Stimulated activated memory B cell treated with anti-CD40 and anti-IgM and Interleukin-4, amounts not matched to agents 10 μg/mL and 1 μg/mL and 100 μg/mL, for 72 hours (primary cell): ENCODE results near the gene MAML3.

Source experiments
- ATAC-seq: fragments of 150-1000 bp; cut with Tn5 transposase; 2 replicates; pipeline ENCODE4 v1.10.0; 2021
- H3K27ac Mint-ChIP-seq: one replicate; pipeline ENCODE4 v1.8.0; 2022; ENCODE audit warnings: mild to moderate bottlenecking, mixed read lengths
- H3K27me3 Mint-ChIP-seq: one replicate; pipeline ENCODE4 v1.8.0; 2022; ENCODE audit warnings: mixed read lengths
- H3K36me3 Mint-ChIP-seq: one replicate; pipeline ENCODE4 v1.8.0; 2022; ENCODE audit warnings: mixed read lengths
- H3K4me1 Mint-ChIP-seq: one replicate; pipeline ENCODE4 v1.8.0; 2022; ENCODE audit warnings: mixed read lengths
- H3K4me3 Mint-ChIP-seq: one replicate; pipeline ENCODE4 v1.8.0; 2022; ENCODE audit warnings: mild to moderate bottlenecking, moderate library complexity, mixed read lengths
- H3K9me3 Mint-ChIP-seq: one replicate; pipeline ENCODE4 v1.8.0; 2022; ENCODE audit warnings: mixed read lengths

MAML3 gene

DNA sequence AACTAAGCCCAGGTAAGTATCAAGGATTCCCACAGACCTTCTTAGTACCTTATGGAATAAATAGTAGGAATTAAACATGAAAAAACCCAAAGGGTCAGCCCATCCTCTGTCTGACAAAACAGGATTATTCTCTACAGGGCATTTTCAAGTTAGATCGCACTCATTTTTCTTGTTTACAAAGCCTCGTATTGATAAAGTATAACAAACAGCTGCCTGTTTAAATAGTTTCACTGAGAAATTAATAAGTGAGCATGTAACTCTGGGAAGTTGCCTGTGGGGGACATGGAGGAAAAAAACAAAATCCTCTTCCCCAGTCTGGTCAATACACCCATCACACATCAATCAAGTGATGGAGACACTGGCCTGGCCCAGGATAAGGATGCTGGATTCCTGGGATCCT lies 48.5 kb downstream of the MAML3 start:
- peaks cover 4% of the 10 kb centered on the region for H3K9me3 Mint-ChIP-seq
- H3K27ac Mint-ChIP-seq, result no peak overlapping the region
- H3K4me1 Mint-ChIP-seq, result no peaks in the 10 kb centered on the region
- no peaks in the 10 kb centered on the region for H3K36me3 Mint-ChIP-seq
- no peak for ATAC-seq
- peaks cover 36% of the 10 kb centered on the region for H3K27me3 Mint-ChIP-seq
- no peak overlapping the region for H3K4me3 Mint-ChIP-seq

DNA sequence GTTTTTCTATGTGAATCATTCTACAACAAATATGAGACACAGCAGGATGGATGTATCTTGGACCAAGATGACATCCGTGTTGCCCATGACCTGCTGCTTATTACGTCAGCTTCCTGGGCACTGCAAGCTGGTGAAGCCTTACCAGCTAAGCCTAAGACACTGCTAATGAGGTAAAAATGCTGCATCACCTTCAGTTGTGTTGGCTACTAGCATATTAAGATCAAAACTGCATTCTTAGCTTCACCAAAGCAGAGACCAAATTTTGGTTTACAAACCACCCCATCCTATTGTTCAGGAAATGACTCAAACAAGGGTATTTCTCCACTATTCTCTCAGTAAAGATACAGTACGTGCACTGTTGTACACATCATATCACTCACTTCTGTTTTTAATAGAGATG lies 50.3 kb downstream of the MAML3 start:
- ATAC-seq, result peak; percentile 68
- peaks cover 10% of the 10 kb centered on the region for H3K4me1 Mint-ChIP-seq
- no peak overlapping the region for H3K4me3 Mint-ChIP-seq
- H3K27ac Mint-ChIP-seq, result no peak overlapping the region
- peaks cover 4% of the 10 kb centered on the region for H3K9me3 Mint-ChIP-seq
- H3K27me3 Mint-ChIP-seq, result peaks cover 46% of the 10 kb centered on the region
- no peaks in the 10 kb centered on the region for H3K36me3 Mint-ChIP-seq

DNA sequence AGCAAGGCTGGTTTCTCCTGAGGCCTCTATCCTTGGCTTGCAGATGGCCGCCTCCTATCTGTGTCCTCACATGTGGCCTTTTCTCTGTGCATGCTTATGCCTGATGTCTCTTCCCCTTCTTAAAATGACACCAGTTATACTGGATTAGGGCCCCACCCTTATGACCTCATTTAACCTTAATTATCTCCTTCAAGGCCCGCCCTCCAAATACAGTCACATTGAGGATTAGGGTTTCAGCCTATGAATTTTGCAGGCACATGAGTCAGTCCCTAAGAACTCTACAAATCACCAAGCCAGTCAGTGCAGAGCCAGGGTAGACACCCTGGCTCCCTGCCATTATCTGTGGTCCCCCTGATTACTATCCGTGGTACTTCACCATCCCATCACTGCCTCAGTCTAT lies 51.6 kb downstream of the MAML3 start:
- Mint-ChIP-seq H3K27me3 (peaks cover 52% of the 10 kb centered on the region), H3K9me3 (peaks cover 4% of the 10 kb centered on the region), H3K27ac (no peak overlapping the region), H3K4me1 (peaks cover 14% of the 10 kb centered on the region), H3K36me3 (no peaks in the 10 kb centered on the region), H3K4me3 (no peak overlapping the region)
- ATAC-seq, result no peak

- Mint-ChIP-seq H3K27me3 (peaks cover 60% of the 10 kb centered on the region), H3K9me3 (peaks cover 4% of the 10 kb centered on the region), H3K4me1 (peaks cover 30% of the 10 kb centered on the region), H3K36me3 (no peaks in the 10 kb centered on the region), H3K4me3 (no peak overlapping the region), H3K27ac (no peak overlapping the region)
- no peak for ATAC-seq
Measured at GRCh38 chr4:140100771-140101170, 53.2 kb downstream of the MAML3 start.

DNA sequence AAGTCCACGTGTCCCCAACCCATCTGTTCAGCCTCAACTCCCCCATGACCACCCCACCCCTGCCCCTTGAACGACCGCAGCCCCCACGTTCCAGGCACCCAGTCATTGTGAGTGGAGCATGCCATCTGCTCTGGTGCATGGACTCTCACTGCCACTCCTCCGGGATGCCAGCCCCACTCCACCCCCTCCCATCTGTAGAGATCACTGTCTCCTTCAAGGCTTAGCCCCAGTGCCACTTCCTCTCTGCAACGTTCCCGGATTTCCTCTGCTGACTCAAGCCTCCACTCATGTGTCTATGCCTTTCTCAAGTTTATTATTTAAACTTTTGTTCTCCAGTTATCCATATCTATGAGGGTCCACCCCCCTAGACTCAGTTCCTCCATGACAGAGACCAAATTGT lies 54.0 kb downstream of the MAML3 start:
- Mint-ChIP-seq H3K4me3 (no peak overlapping the region), H3K27me3 (peaks cover 62% of the 10 kb centered on the region), H3K4me1 (peaks cover 38% of the 10 kb centered on the region), H3K27ac (no peak overlapping the region), H3K36me3 (no peaks in the 10 kb centered on the region), H3K9me3 (peaks cover 8% of the 10 kb centered on the region)
- ATAC-seq, result no peak

GRCh38 chr4:140098455-140099160 lies 55.4 kb downstream of the MAML3 start:
- ATAC-seq, result no peak
- H3K4me3 Mint-ChIP-seq, result no peak overlapping the region
- H3K4me1 Mint-ChIP-seq, result peaks cover 45% of the 10 kb centered on the region
- no peaks in the 10 kb centered on the region for H3K36me3 Mint-ChIP-seq
- H3K27ac Mint-ChIP-seq, result no peak overlapping the region
- peaks cover 65% of the 10 kb centered on the region for H3K27me3 Mint-ChIP-seq
- peaks cover 8% of the 10 kb centered on the region for H3K9me3 Mint-ChIP-seq

DNA sequence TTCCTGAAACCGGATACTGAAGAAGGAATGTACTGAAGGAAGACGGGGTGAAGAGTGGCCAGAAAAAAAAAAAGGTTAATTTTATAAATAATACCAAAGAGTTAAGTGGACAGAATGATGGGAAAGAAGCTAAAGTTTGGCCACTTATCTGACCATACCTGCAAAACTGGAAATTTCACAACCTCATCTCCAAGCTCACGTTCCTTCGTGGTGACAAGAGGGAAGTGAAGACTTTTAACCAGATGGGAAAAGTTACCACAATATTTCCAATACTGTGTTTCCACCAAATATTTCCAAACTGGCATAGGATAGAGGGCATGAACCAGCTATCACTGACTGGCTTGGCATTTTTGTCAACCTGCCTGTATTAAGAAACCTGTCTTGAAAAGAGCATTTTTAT lies 56.4 kb downstream of the MAML3 start:
- H3K36me3 Mint-ChIP-seq, result no peaks in the 10 kb centered on the region
- peaks cover 7% of the 10 kb centered on the region for H3K9me3 Mint-ChIP-seq
- H3K4me1 Mint-ChIP-seq, result peaks cover 45% of the 10 kb centered on the region
- peaks cover 64% of the 10 kb centered on the region for H3K27me3 Mint-ChIP-seq
- no peak overlapping the region for H3K27ac Mint-ChIP-seq
- no peak for ATAC-seq
- H3K4me3 Mint-ChIP-seq, result no peak overlapping the region

- no peak overlapping the region for H3K4me3 Mint-ChIP-seq
- H3K4me1 Mint-ChIP-seq, result peaks cover 45% of the 10 kb centered on the region
Measured at GRCh38 chr4:140096921-140097320, 57.1 kb downstream of the MAML3 start.

GRCh38 chr4:140096483-140096861 lies 57.5 kb downstream of the MAML3 start:
- H3K27me3 Mint-ChIP-seq, result peaks cover 65% of the 10 kb centered on the region
- peaks cover 45% of the 10 kb centered on the region for H3K4me1 Mint-ChIP-seq
- no peaks in the 10 kb centered on the region for H3K36me3 Mint-ChIP-seq
- H3K4me3 Mint-ChIP-seq, result no peak overlapping the region
- no peak overlapping the region for H3K27ac Mint-ChIP-seq
- no peak for ATAC-seq
- peaks cover 4% of the 10 kb centered on the region for H3K9me3 Mint-ChIP-seq

More at GRCh38 chr4:140096921-140097320, 57.1 kb downstream of the MAML3 start:
- Mint-ChIP-seq H3K27me3 (peaks cover 65% of the 10 kb centered on the region), H3K27ac (no peak overlapping the region), H3K36me3 (no peaks in the 10 kb centered on the region), H3K9me3 (peaks cover 4% of the 10 kb centered on the region)
- no peak for ATAC-seq

DNA sequence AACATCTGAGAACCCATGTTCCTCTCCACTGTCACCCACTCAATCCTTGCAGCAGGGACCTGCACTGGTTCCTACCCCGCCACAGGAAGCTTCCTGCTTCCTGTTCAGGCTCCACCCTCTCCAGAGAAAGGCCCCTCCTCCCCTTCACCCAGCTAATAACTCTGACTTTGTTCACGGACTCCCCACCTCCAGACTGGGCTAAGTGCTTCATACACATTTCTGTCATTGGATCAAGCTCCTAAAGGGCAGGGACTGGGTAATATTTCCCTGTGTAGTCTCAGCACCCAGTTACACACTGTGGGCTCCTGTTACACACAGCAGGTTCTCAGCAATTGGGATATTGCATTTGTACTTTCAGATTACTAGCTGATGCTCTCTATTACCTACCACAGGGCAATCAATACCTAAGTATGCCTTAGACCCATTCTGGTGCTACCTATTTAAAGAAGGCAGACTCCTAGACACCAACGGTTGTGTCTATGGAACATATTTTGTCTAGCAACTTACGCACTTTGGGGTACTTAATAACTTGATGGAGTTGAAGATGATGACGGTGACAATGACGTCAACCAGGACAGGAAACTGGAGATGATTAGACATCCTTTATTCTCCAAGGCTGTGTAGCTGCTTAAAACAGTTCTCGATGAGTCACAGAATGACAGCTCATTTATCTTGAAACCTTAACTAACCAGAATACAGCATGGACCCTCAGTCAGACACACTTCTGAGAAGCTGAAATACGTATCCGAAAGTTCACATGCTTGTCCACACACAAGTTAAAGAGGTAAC lies 58.1 kb downstream of the MAML3 start:
- H3K27ac Mint-ChIP-seq, result no peak overlapping the region
- peak overlapping the region; percentile 19 for H3K4me3 Mint-ChIP-seq
- H3K27me3 Mint-ChIP-seq, result peaks cover 65% of the 10 kb centered on the region
- H3K9me3 Mint-ChIP-seq, result peaks cover 4% of the 10 kb centered on the region
- peaks cover 45% of the 10 kb centered on the region for H3K4me1 Mint-ChIP-seq
- ATAC-seq, result peak; percentile 18
- no peaks in the 10 kb centered on the region for H3K36me3 Mint-ChIP-seq

DNA sequence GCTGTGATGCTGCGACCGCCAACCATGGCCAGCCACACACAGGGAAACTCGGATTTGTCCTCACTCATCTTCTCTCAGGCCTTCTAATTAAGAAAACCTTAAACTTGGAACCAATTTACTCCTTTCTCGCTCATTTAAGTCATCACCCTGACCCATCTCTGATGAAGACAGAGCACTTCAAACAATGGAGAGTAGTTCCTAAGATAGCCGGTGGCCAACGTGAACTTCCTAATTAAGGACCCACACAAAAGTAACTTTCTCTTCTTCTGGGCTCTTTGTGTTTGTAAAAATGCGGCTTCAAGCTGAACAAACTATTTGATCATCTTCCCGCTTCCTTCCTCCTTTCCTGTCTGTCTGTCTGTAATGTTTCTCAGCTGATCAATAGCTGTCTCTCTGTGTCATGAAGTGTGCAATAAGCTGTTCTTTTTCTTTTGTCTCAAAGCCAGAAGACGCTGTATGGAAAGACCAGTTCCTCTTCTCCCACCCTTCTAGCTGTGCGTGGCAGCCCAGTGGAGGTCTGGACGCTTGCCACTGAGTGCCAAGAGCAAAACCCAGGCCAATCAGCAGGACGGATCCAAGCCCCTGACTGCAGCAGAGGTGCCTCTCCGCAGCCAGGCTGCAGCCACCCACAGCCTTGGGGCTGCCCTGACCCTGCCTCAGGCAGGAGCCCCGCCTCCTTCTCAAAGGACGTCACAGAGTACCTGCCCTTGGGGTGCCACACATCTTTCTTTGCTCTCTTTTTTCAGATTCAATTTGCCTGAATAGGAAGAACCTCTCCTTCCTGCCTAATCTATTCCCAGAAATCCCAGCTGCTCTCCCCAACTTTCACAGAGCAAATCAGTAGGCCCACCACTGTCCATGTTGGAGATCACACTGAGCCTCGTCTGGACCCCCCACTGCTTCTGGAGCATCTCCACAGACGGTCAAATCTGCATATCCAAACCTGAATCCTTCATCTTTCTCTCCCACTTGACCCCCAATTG lies 59.3 kb downstream of the MAML3 start:
- H3K4me1 Mint-ChIP-seq, result peaks cover 45% of the 10 kb centered on the region
- peak; percentile 72 for ATAC-seq
- peak overlapping the region; percentile 19 for H3K4me3 Mint-ChIP-seq
- H3K36me3 Mint-ChIP-seq, result no peaks in the 10 kb centered on the region
- peaks cover 59% of the 10 kb centered on the region for H3K27me3 Mint-ChIP-seq
- H3K27ac Mint-ChIP-seq, result no peak overlapping the region
- peaks cover 4% of the 10 kb centered on the region for H3K9me3 Mint-ChIP-seq

DNA sequence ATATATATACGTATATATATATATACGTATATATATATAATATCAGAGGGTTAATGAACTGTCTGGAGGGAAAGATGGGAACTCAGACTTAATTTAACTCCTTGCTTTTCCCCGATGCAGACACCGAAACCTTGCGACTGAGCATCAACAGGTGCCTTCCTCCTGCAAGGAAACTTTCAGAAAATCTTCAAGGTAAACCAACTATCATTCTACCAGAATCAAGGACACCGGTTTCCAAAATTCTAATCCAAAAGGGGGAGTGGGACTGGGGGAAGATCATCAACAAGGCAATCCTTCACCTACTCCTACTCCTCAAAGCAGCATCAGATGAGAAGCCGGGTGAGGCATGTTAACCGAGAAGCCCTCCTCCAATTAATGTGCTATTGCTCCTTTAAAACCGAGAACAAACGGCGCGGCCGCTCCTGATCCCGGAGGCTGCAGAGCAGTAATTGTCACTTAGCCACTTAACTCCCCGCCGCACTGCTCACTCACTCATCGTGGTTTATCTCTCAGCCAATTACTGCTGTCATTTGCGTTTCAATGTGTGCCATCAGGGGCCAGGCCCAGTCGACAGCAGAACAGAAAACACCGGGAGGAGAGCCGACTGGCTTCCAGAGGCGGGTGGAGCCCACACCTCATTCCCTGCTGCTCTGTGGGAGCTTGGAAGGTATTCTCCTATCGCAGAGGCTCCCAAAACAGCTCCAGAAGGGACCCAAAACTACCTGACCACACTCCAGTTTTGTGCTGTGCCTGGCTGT lies 61.7 kb downstream of the MAML3 start:
- no peak overlapping the region for H3K27ac Mint-ChIP-seq

GRCh38 chr4:140091305-140091704 lies 62.7 kb downstream of the MAML3 start:
- peaks cover 20% of the 10 kb centered on the region for H3K4me1 Mint-ChIP-seq
- H3K27ac Mint-ChIP-seq, result no peak overlapping the region
- H3K4me3 Mint-ChIP-seq, result no peak overlapping the region
- H3K27me3 Mint-ChIP-seq, result peaks cover 43% of the 10 kb centered on the region
- ATAC-seq, result no peak
- no peaks in the 10 kb centered on the region for H3K36me3 Mint-ChIP-seq
- peaks cover 4% of the 10 kb centered on the region for H3K9me3 Mint-ChIP-seq

More for the DNA sequence above, 61.7 kb downstream of the MAML3 start:
- no peak overlapping the region for H3K4me3 Mint-ChIP-seq
- no peak for ATAC-seq
- H3K27me3 Mint-ChIP-seq, result peaks cover 49% of the 10 kb centered on the region
- peaks cover 4% of the 10 kb centered on the region for H3K9me3 Mint-ChIP-seq
- H3K36me3 Mint-ChIP-seq, result no peaks in the 10 kb centered on the region
- peaks cover 30% of the 10 kb centered on the region for H3K4me1 Mint-ChIP-seq

- no peak for ATAC-seq
- H3K4me3 Mint-ChIP-seq, result no peak overlapping the region
- H3K27ac Mint-ChIP-seq, result no peak overlapping the region
- peaks cover 42% of the 10 kb centered on the region for H3K27me3 Mint-ChIP-seq
- H3K36me3 Mint-ChIP-seq, result no peaks in the 10 kb centered on the region
- no peaks in the 10 kb centered on the region for H3K9me3 Mint-ChIP-seq
- H3K4me1 Mint-ChIP-seq, result peaks cover 10% of the 10 kb centered on the region
Measured at GRCh38 chr4:140090215-140090731, 63.7 kb downstream of the MAML3 start.
